HepG2 (cell line): ENCODE results near the gene LRRC32. TPM values are rescaled to one million over a fixed set of nuclear protein-coding genes. Genes with fewer than 3 reads are reported as not detected.
A peak's percentile ranks its signal among the peaks of the same experiment; 100 is the strongest.

Experiments used
- ATF1 ChIP-seq: IDR thresholded peaks from 2 replicates; pipeline ENCODE4 v1.6.1; 2016; ENCODE audit warnings: mild to moderate bottlenecking, control low read depth
- BRCA1 ChIP-seq: sonication (generic); formaldehyde crosslinking; IDR thresholded peaks from 2 replicates; pipeline ENCODE4 v1.4.0; 2020; ENCODE audit warnings: missing genetic modification reagents
- EED ChIP-seq: sonication (generic); formaldehyde crosslinking; IDR thresholded peaks from 2 replicates; pipeline ENCODE4 v1.5.0; 2020; ENCODE audit warnings: mild to moderate bottlenecking, missing genetic modification reagents
- HNRNPL ChIP-seq: fragments of 200-400 bp; formaldehyde crosslinking; IDR thresholded peaks from 2 replicates; pipeline ENCODE4 v1.6.1; 2017; ENCODE audit warnings: mild to moderate bottlenecking, low read depth, low read length
- MED13 ChIP-seq: sonication (generic); formaldehyde crosslinking; IDR thresholded peaks from 2 replicates; pipeline ENCODE4 v1.5.0; 2020; ENCODE audit warnings: missing genetic modification reagents
- NFAT5 ChIP-seq: sonication (generic); formaldehyde crosslinking; IDR thresholded peaks from 2 replicates; pipeline ENCODE4 v1.4.0; 2020; ENCODE audit warnings: missing genetic modification reagents
- SATB2 ChIP-seq: sonication (generic); formaldehyde crosslinking; IDR thresholded peaks from 2 replicates; pipeline ENCODE4 v1.5.0; 2020; ENCODE audit warnings: missing genetic modification reagents
- SMAD1 ChIP-seq: sonication (generic); formaldehyde crosslinking; IDR thresholded peaks from 2 replicates; pipeline ENCODE4 v1.4.0; 2020; ENCODE audit warnings: missing genetic modification reagents, low read depth, mild to moderate bottlenecking, borderline replicate concordance
- TBP ChIP-seq: sonication (generic); formaldehyde crosslinking; IDR thresholded peaks from 2 replicates; pipeline ENCODE4 v1.5.0; 2020; ENCODE audit warnings: missing genetic modification reagents
- TEAD3 ChIP-seq: optimal IDR thresholded peaks from 2 replicates; pipeline ENCODE3; 2016; ENCODE audit warnings: borderline replicate concordance
- UBTF ChIP-seq: sonication (generic); formaldehyde crosslinking; IDR thresholded peaks from 2 replicates; pipeline ENCODE4 v1.4.0; 2020; ENCODE audit warnings: mild to moderate bottlenecking, missing genetic modification reagents
- ZFP90 ChIP-seq: sonication (generic); formaldehyde crosslinking; IDR thresholded peaks from 2 replicates; pipeline ENCODE4 v1.8.0; 2022; ENCODE audit warnings: missing genetic modification reagents, mild to moderate bottlenecking, inconsistent platforms, borderline replicate concordance
- ZNF143 ChIP-seq: sonication (generic); formaldehyde crosslinking; IDR thresholded peaks from 2 replicates; pipeline ENCODE4 v1.4.0; 2020; ENCODE audit warnings: missing genetic modification reagents
- ZNF484 ChIP-seq: sonication (generic); formaldehyde crosslinking; IDR thresholded peaks from 2 replicates; pipeline ENCODE4 v1.5.1; 2020; ENCODE audit warnings: mild to moderate bottlenecking, low read depth, missing genetic modification reagents, borderline replicate concordance
- ZNF703 ChIP-seq: sonication (generic); formaldehyde crosslinking; IDR thresholded peaks from 2 replicates; pipeline ENCODE4 v1.5.1; 2020; ENCODE audit warnings: missing genetic modification reagents, mild to moderate bottlenecking, moderate library complexity, borderline replicate concordance
- ZNF773 ChIP-seq: sonication (generic); formaldehyde crosslinking; IDR thresholded peaks from 2 replicates; pipeline ENCODE4 v1.4.0; 2020; ENCODE audit warnings: missing genetic modification reagents, borderline replicate concordance
- ZNF879 ChIP-seq: sonication (generic); formaldehyde crosslinking; IDR thresholded peaks from 2 replicates; pipeline ENCODE4 v1.8.1; 2023; ENCODE audit warnings: missing genetic modification reagents
- ZSCAN9 ChIP-seq: IDR thresholded peaks from 2 replicates; pipeline ENCODE4 v1.6.1; 2016; ENCODE audit warnings: borderline replicate concordance
- polyA plus RNA-seq, 8 experiments: library from polyadenylated mRNA; depleted of rRNA in 3 of 8; stranded (reverse) in 7 of 8; unstranded in 1 of 8; fragments of >200 nt; fragmentation: Illumina TruSeq in 4 of 8; extraction: Trizol in 4 of 8; gene quantifications; 2 replicates each; pipeline versions ENCODE4 v1.2.1 to v1.2.3, GENCODE V29; 2011 to 2016; ENCODE audit warnings: low read depth in 4 of 8, missing spikeins in 1 of 8, mixed read lengths in 1 of 8; ENCODE audit not compliant: insufficient read depth in 1 of 8
- total RNA-seq, 5 experiments: library from RNA; depleted of rRNA; stranded (reverse); fragments of >200 nt; fragmentation: Illumina TruSeq; extraction: Trizol; gene quantifications; 2 replicates each; pipeline ENCODE4 v1.2.3, GENCODE V29; 2016; ENCODE audit warnings: low read depth in 1 of 5
- TF ChIP-seq, protein P1 (sequence below): IDR thresholded peaks from 2 replicates; pipeline ENCODE4 v1.6.1; 2016; ENCODE audit warnings: missing compliant biosample characterization, missing genetic modification reagents, borderline replicate concordance
- TF ChIP-seq, protein P2 (sequence below): sonication (generic); formaldehyde crosslinking; IDR thresholded peaks from 2 replicates; pipeline ENCODE4 v1.8.0; 2022; ENCODE audit warnings: missing genetic modification reagents, mild to moderate bottlenecking, borderline replicate concordance

LRRC32 gene
- total and polyA plus RNA-seq, 2 of the 13 experiments (the other 11 are each of a cell fraction or from before 2014, with no cell fraction given): 0.07 TPM; not detected in 1

GRCh38 chr11:76680518-76681425, 10.2 kb upstream of the LRRC32 start (continued):
- TF ChIP-seq ZNF879 (CRISPR knock-in tag): no peak
- TF ChIP-seq UBTF (CRISPR knock-in tag): no peak
- no peak for TF ChIP-seq ZNF703
- TF ChIP-seq ZSCAN9 (CRISPR knock-in tag): no peak
- TF ChIP-seq MED13 (CRISPR knock-in tag): no peak
- TF ChIP-seq NFAT5: no peak
- TF ChIP-seq ZNF773 (CRISPR knock-in tag): no peak
- no peak for TF ChIP-seq BRCA1
- TF ChIP-seq HNRNPL: no peak
- no peak for TF ChIP-seq SMAD1 (CRISPR knock-in tag)
- 0 out of 2 replicates have a peak, but pooled peaks have one; percentile 46 for TF ChIP-seq EED (CRISPR knock-in tag)
- no peak for TF ChIP-seq TEAD3 (CRISPR knock-in tag)
- TF ChIP-seq, protein P1, sequence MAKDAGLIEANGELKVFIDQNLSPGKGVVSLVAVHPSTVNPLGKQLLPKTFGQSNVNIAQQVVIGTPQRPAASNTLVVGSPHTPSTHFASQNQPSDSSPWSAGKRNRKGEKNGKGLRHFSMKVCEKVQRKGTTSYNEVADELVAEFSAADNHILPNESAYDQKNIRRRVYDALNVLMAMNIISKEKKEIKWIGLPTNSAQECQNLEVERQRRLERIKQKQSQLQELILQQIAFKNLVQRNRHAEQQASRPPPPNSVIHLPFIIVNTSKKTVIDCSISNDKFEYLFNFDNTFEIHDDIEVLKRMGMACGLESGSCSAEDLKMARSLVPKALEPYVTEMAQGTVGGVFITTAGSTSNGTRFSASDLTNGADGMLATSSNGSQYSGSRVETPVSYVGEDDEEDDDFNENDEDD (CRISPR knock-in tag): no peak
- TF ChIP-seq, protein P2, sequence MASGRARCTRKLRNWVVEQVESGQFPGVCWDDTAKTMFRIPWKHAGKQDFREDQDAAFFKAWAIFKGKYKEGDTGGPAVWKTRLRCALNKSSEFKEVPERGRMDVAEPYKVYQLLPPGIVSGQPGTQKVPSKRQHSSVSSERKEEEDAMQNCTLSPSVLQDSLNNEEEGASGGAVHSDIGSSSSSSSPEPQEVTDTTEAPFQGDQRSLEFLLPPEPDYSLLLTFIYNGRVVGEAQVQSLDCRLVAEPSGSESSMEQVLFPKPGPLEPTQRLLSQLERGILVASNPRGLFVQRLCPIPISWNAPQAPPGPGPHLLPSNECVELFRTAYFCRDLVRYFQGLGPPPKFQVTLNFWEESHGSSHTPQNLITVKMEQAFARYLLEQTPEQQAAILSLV (CRISPR knock-in tag): no peak
- TF ChIP-seq ATF1: no peak
- TF ChIP-seq ZNF143 (CRISPR knock-in tag): no peak
- no peak for TF ChIP-seq TBP (CRISPR knock-in tag)
- no peak for TF ChIP-seq SATB2 (CRISPR knock-in tag)
- no peak for TF ChIP-seq ZNF484 (CRISPR knock-in tag)
- TF ChIP-seq ZFP90: no peak
